HEK293T (cell line): ENCODE measurements around the gene CSPG5.

Experiments
- BHLHE40 ChIP-seq: fragments of 450-650 bp; IDR thresholded peaks from 2 replicates; pipeline ENCODE4 v1.6.1; 2016; ENCODE audit warnings: mild to moderate bottlenecking, moderate library complexity, borderline replicate concordance
- FOXA1 ChIP-seq: fragments of 450-650 bp; IDR thresholded peaks from 2 replicates; pipeline ENCODE4 v1.6.1; 2016; ENCODE audit warnings: mild to moderate bottlenecking
- FOXK2 ChIP-seq: fragments of 450-650 bp; IDR thresholded peaks from 2 replicates; pipeline ENCODE4 v1.6.1; 2016; ENCODE audit warnings: mild to moderate bottlenecking
- HDGF ChIP-seq: fragments of 450-650 bp; IDR thresholded peaks from 2 replicates; pipeline ENCODE4 v1.6.1; 2017; ENCODE audit warnings: antibody characterized with exemption, borderline replicate concordance
- L3MBTL2 ChIP-seq: fragments of 450-650 bp; conservative IDR thresholded peaks from 2 replicates; pipeline ENCODE4 v1.6.1; 2016; ENCODE audit warnings: mild to moderate bottlenecking
- LEF1 ChIP-seq: fragments of 450-650 bp; IDR thresholded peaks from 2 replicates; pipeline ENCODE4 v1.6.1; 2017; ENCODE audit warnings: mild to moderate bottlenecking, borderline replicate concordance
- SP1 ChIP-seq: fragments of 450-650 bp; IDR thresholded peaks from 2 replicates; pipeline ENCODE4 v1.6.1; 2017
- SUZ12 ChIP-seq: fragments of 450-650 bp; IDR thresholded peaks from 2 replicates; pipeline ENCODE4 v1.6.1; 2016; ENCODE audit warnings: mild to moderate bottlenecking
- TARDBP ChIP-seq: fragments of 450-650 bp; IDR thresholded peaks from 2 replicates; pipeline ENCODE4 v1.6.1; 2016

DNA sequence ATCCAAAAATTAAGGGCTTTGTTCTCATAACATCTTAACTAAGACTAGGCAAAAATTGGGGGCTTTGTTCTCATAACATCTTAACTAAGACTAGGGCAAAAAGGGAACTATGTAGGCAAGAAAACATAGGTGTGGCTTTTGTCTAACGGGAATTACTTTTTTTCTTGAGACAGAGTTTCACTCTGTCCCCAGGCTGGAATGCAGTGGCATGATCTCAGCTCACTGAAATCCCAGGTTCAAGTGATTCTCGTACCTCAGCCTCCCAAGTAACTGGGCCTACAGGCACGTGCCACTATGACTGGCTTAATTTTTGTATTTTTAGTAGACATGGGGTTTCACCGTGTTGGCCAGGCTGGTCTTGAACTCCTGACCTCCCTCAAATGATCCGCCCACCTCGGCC is 49.8 kb upstream of the CSPG5 start:
- no peak for TF ChIP-seq HDGF
- TF ChIP-seq TARDBP, result no peak
- TF ChIP-seq LEF1, result no peak
- no peak for TF ChIP-seq FOXK2
- no peak for TF ChIP-seq SP1
- no peak for TF ChIP-seq SUZ12
- TF ChIP-seq FOXA1, result no peak
- TF ChIP-seq L3MBTL2, result no peak
- no peak for TF ChIP-seq BHLHE40
